Osteoblast (primary cell): ENCODE data around the gene PLRG1. TPM values are rescaled to one million over a fixed set of nuclear protein-coding genes. Genes with fewer than 3 reads are reported as not detected.
A peak's percentile ranks its signal among the peaks of the same experiment; 100 is the strongest.

Source experiments
- DNase-seq: peaks from one replicate; pipeline ENCODE4 v3.0.0; 2011; ENCODE audit warnings: low spot score, mixed read lengths; ENCODE audit not compliant: insufficient read length; ENCODE audit errors: missing footprints
- H2AFZ ChIP-seq: 2 replicates; pipeline ENCODE4 v1.6.0; 2011; ENCODE audit warnings: mild to moderate bottlenecking, low read length
- H3K27ac ChIP-seq: 2 replicates; pipeline ENCODE4 v1.5.1; 2011; ENCODE audit warnings: mild to moderate bottlenecking, low read depth, low read length, moderate library complexity
- H3K27me3 ChIP-seq: 2 replicates; pipeline ENCODE4 v1.6.0; 2012; ENCODE audit warnings: mild to moderate bottlenecking, control low read depth, inconsistent platforms, low read length, moderate library complexity; ENCODE audit not compliant: insufficient read depth
- H3K36me3 ChIP-seq: 2 replicates; pipeline ENCODE4 v1.5.1; 2011; ENCODE audit warnings: mild to moderate bottlenecking, low read length, control low read depth, moderate library complexity; ENCODE audit not compliant: insufficient read depth
- H3K4me1 ChIP-seq: 2 replicates; pipeline ENCODE4 v1.5.1; 2011; ENCODE audit warnings: mild to moderate bottlenecking, low read length, control low read depth, moderate library complexity; ENCODE audit not compliant: insufficient read depth
- H3K4me2 ChIP-seq: 2 replicates; pipeline ENCODE4 v1.6.0; 2011; ENCODE audit warnings: mild to moderate bottlenecking, low read length; ENCODE audit not compliant: insufficient read depth
- H3K4me3 ChIP-seq: fragments of 200-600 bp; sonication (generic); 3 replicates; pipeline ENCODE4 v1.5.1; 2012; ENCODE audit warnings: mild to moderate bottlenecking, low read length, inconsistent platforms; ENCODE audit not compliant: insufficient read depth
- H3K79me2 ChIP-seq: 2 replicates; pipeline ENCODE4 v1.6.0; 2012; ENCODE audit warnings: mild to moderate bottlenecking, low read length, control low read depth, inconsistent platforms; ENCODE audit not compliant: insufficient read depth
- H3K9me3 ChIP-seq: 2 replicates; pipeline ENCODE4 v1.5.1; 2011; ENCODE audit warnings: low read depth, low read length, control low read depth
- H4K20me1 ChIP-seq: 2 replicates; pipeline ENCODE4 v1.6.0; 2012; ENCODE audit warnings: mild to moderate bottlenecking, low read length, control low read depth; ENCODE audit not compliant: insufficient read depth
- CTCF ChIP-seq: IDR thresholded peaks from 2 replicates; pipeline ENCODE4 v1.5.1; 2011; ENCODE audit warnings: mild to moderate bottlenecking, low read depth, low read length, moderate library complexity; ENCODE audit errors: extremely low read depth
- total RNA-seq: library from RNA; depleted of rRNA; stranded (reverse); fragments of >200 nt; gene quantifications from 2 replicates; pipeline ENCODE4 v1.2.3, GENCODE V29; 2012

Gene PLRG1
- total RNA-seq, 1 donor = 81.8 TPM

DNA sequence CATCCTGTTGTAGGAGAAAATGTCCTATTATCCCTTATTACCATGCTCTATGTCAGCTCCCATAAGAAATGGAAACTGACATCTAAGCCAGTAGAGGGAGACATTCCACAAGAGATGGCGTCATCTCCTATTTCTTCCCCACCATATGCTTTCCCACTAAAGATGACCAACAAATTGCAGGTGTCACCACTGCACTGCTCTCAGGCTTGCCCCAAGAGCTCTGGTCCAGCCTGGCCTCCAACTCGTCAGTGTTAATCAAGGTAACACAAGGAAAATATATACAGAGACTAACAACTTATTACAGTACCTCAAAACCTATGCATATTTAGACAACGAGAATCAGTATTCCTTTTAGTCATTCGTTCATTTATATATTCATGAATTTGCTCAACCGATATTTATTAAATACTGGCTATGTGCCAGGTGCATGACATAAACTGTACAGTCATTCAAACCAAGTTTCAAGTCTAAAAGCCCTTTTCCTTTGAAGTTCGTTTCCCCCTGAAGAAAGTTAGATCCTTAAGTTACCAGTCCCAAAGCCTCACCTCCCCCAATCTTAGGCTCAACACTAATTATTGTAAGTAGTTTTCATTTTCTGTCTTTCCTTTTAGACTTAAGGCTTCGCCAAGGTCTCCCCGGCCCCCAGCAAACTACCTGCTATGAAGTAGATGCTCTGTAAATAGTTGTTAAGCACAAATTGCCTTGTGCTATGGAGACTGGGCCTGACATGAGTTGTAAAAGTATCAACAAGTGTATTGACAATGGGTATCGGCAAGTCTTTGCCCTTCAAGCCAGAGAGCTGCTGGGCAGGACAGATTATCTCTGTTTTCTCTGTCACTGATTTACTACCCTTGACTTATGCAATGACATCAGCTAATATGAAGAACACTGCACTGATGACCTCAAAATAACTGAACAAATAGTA is 9.6 kb upstream of the PLRG1 start:
- peak; percentile 72 for TF ChIP-seq CTCF
- no peak overlapping the region for H3K4me2 ChIP-seq

GRCh38 chr4:154559141-154559493 is 8.9 kb upstream of the PLRG1 start:
- H3K36me3 ChIP-seq = no peaks in the 10 kb centered on the region
- no peaks in the 10 kb centered on the region for H4K20me1 ChIP-seq
- no peak overlapping the region for H3K27ac ChIP-seq
- H3K4me1 ChIP-seq = peaks cover 17% of the 10 kb centered on the region
- H3K27me3 ChIP-seq = no peaks in the 10 kb centered on the region
- H3K9me3 ChIP-seq = no peaks in the 10 kb centered on the region
- no peak overlapping the region for H3K4me3 ChIP-seq
- no peak for DNase-seq
- no peak overlapping the region for H2AFZ ChIP-seq
- TF ChIP-seq CTCF = no peak
- no peaks in the 10 kb centered on the region for H3K79me2 ChIP-seq
- no peak overlapping the region for H3K4me2 ChIP-seq

More for the DNA sequence above, 9.6 kb upstream of the PLRG1 start:
- Histone ChIP-seq H3K36me3 (no peaks in the 10 kb centered on the region), H2AFZ (no peak overlapping the region), H3K9me3 (no peaks in the 10 kb centered on the region), H3K27me3 (no peaks in the 10 kb centered on the region), H3K27ac (no peak overlapping the region), H3K4me1 (peaks cover 17% of the 10 kb centered on the region), H3K4me3 (no peak overlapping the region), H4K20me1 (no peaks in the 10 kb centered on the region), H3K79me2 (no peaks in the 10 kb centered on the region)
- DNase-seq = peak; percentile 47

DNA sequence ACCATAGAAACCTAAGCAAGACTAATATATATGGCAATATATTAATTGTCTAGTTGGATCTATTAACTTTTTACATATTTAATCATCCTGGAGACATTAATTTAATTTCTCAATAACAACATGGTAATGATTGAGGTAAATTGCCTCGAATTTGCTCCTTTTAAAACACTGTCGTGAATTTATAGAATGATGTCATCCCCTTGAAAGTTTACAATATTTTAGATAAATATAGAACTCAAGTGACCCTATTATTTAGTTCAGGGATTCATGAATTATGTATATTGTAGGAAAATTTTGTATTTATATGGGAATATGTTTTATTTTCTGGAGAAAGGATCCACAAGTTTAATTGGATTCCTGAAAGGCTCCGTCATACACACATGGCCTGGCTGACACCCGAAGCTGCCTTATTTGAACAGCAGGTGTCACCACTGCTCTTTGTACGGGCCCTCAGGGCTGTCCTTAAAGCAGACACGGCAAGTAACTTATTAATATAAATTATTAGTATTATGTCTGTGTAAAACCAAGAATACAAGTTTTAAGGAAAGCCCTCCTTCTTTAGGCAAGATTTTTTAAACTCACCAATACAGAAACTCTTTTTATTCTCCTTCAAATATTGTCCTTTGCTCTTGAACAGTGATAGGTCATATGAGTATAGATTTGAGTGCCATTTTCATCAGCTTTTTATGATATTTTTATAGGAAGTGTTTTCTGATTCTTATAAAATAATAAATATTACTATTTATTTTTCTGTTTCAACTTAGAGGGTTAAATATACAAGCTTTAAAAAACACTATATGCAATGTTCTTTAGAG is 1.9 kb upstream of the PLRG1 start:
- H3K27ac ChIP-seq = no peak overlapping the region
- no peaks in the 10 kb centered on the region for H3K9me3 ChIP-seq
- no peak overlapping the region for H3K4me2 ChIP-seq
- H3K4me1 ChIP-seq = peaks cover 13% of the 10 kb centered on the region
- H3K4me3 ChIP-seq = no peak overlapping the region
- H3K79me2 ChIP-seq = peaks cover 27% of the 10 kb centered on the region
- H3K27me3 ChIP-seq = no peaks in the 10 kb centered on the region
- peaks cover 22% of the 10 kb centered on the region for H4K20me1 ChIP-seq
- peaks cover 7% of the 10 kb centered on the region for H3K36me3 ChIP-seq
- TF ChIP-seq CTCF = peak; percentile 92
- DNase-seq = no peak
- no peak overlapping the region for H2AFZ ChIP-seq

- peak; percentile 21 for TF ChIP-seq CTCF
- Histone ChIP-seq H3K4me2 (no peak overlapping the region), H3K9me3 (no peaks in the 10 kb centered on the region), H2AFZ (no peak overlapping the region), H3K27me3 (no peaks in the 10 kb centered on the region), H3K79me2 (peaks cover 27% of the 10 kb centered on the region), H3K27ac (no peak overlapping the region), H3K36me3 (peaks cover 63% of the 10 kb centered on the region), H3K4me3 (no peak overlapping the region), H4K20me1 (peaks cover 22% of the 10 kb centered on the region), H3K4me1 (peaks cover 13% of the 10 kb centered on the region)
- DNase-seq = no peak
Measured at GRCh38 chr4:154545689-154546088, 4.5 kb downstream of the PLRG1 start.
